H1 (cell line): ENCODE data around the gene UBAP2L. TPM values are rescaled to one million over a fixed set of nuclear protein-coding genes. Genes with fewer than 3 reads are reported as not detected.

ENCODE experiments used
- CTCF ChIA-PET: fragments of 300-600 bp; sonication (Branson Sonifier 250); formaldehyde crosslinking; loops from one replicate; lab custom pipeline; 2021; ENCODE audit not compliant: partially characterized antibody; lab: Charles Lee
- POLR2A ChIA-PET: fragments of 300-600 bp; sonication (Branson Sonifier 250); formaldehyde crosslinking; loops from one replicate; lab custom pipeline; 2021; ENCODE audit warnings: inconsistent platforms; ENCODE audit not compliant: partially characterized antibody; lab: Charles Lee
- DNase-seq, 2 experiments: peaks; one replicate each; pipeline versions ENCODE4 v3.0.0 to v3.0.0-alpha.2; 2010 to 2022; ENCODE audit warnings: low spot score in 2 of 2, low read depth in 1 of 2, mixed read lengths in 1 of 2
- FAIRE-seq: peaks from 2 replicates; lab custom pipeline; 2011; peaks lifted over from hg19 to GRCh38; lab: Jason Lieb, UNC
- H2AFZ ChIP-seq: 2 replicates; pipeline ENCODE4 v1.8.1; 2012; ENCODE audit warnings: low read length, inconsistent platforms
- H2AK5ac ChIP-seq: 2 replicates; pipeline ENCODE4 v1.6.1; 2013; ENCODE audit warnings: low read depth, low read length
- H2BK120ac ChIP-seq: replicated peaks from 2 replicates; pipeline ENCODE3; 2013; ENCODE audit warnings: low read depth, low read length, inconsistent platforms
- H2BK12ac ChIP-seq: 2 replicates; pipeline ENCODE4 v1.6.1; 2013; ENCODE audit warnings: low read depth, low read length
- H2BK15ac ChIP-seq: 2 replicates; pipeline ENCODE4 v1.6.1; 2013; ENCODE audit warnings: low read length
- H2BK20ac ChIP-seq: 2 replicates; pipeline ENCODE4 v1.6.1; 2013; ENCODE audit warnings: low read length
- H2BK5ac ChIP-seq: 2 replicates; pipeline ENCODE4 v1.6.1; 2013; ENCODE audit warnings: low read depth, low read length
- H3K14ac ChIP-seq: 2 replicates; pipeline ENCODE4 v1.6.1; 2013; ENCODE audit warnings: inconsistent platforms; ENCODE audit not compliant: insufficient read length
- H3K18ac ChIP-seq: 2 replicates; pipeline ENCODE4 v1.6.1; 2013; ENCODE audit warnings: low read length; ENCODE audit errors: extremely low read depth
- H3K23ac ChIP-seq: 2 replicates; pipeline ENCODE4 v1.6.1; 2013; ENCODE audit warnings: inconsistent platforms; ENCODE audit not compliant: insufficient read length
- H3K23me2 ChIP-seq: 2 replicates; pipeline ENCODE4 v1.6.1; 2013; ENCODE audit warnings: low read depth, low read length
- H3K27ac ChIP-seq: 2 replicates; pipeline ENCODE4 v1.6.1; 2011; ENCODE audit warnings: low read depth, low read length, inconsistent platforms
- H3K27me3 ChIP-seq, 4 experiments: replicated peaks in 1 of 4; 1 replicate in 1 of 4; 2 replicates in 3 of 4; pipeline versions ENCODE4 v1.6.1 to v1.8.1; 2011 to 2013; ENCODE audit warnings: low read length in 3 of 4, mild to moderate bottlenecking in 3 of 4, inconsistent platforms in 2 of 4, mixed read lengths in 2 of 4, moderate library complexity in 1 of 4; ENCODE audit not compliant: control insufficient read depth in 3 of 4, insufficient read depth in 3 of 4; ENCODE audit errors: extremely low read depth in 1 of 4
- H3K36me3 ChIP-seq, 4 experiments: 2 replicates each; pipeline versions ENCODE4 v1.6.1 to v1.8.1; 2011 to 2013; ENCODE audit warnings: mild to moderate bottlenecking in 4 of 4, low read length in 3 of 4, moderate library complexity in 2 of 4, control low read depth in 1 of 4, inconsistent platforms in 1 of 4; ENCODE audit not compliant: insufficient read depth in 4 of 4, control insufficient read depth in 2 of 4
- H3K4ac ChIP-seq: replicated peaks from 2 replicates; pipeline ENCODE3; 2013; ENCODE audit warnings: low read length, low read depth, mixed read lengths, inconsistent platforms; ENCODE audit not compliant: insufficient read length
- H3K4me1 ChIP-seq, 4 experiments: replicated peaks in 1 of 4; 1 replicate in 1 of 4; 2 replicates in 3 of 4; pipeline versions ENCODE4 v1.6.1 to v1.8.1; 2011 to 2013; ENCODE audit warnings: low read length in 3 of 4, inconsistent platforms in 2 of 4, mixed read lengths in 1 of 4; ENCODE audit not compliant: insufficient read depth in 4 of 4, control insufficient read depth in 3 of 4
- H3K4me2 ChIP-seq, 2 experiments: 2 replicates each; pipeline versions ENCODE4 v1.6.1 to v1.8.1; 2011 to 2013; ENCODE audit warnings: low read depth in 2 of 2, low read length in 2 of 2, control low read depth in 1 of 2, inconsistent platforms in 1 of 2, mild to moderate bottlenecking in 1 of 2; ENCODE audit not compliant: insufficient read depth in 1 of 2
- H3K4me3 ChIP-seq, 4 experiments: fragments of 200-600, 300-600 bp in 1 of 4; sonication (generic), shearing (Covaris generic), sonication (Bioruptor Twin) in 1 of 4; 2 replicates each; pipeline versions ENCODE4 v1.5.1 to v1.8.1; 2011 to 2016; ENCODE audit warnings: low read length in 4 of 4, low read depth in 3 of 4, control low read depth in 2 of 4, inconsistent platforms in 2 of 4, mild to moderate bottlenecking in 2 of 4, mixed read lengths in 1 of 4, moderate library complexity in 1 of 4; ENCODE audit not compliant: insufficient read depth in 2 of 4; ENCODE audit errors: extremely low read depth in 1 of 4
- H3K56ac ChIP-seq: replicated peaks from 2 replicates; pipeline ENCODE3; 2013; ENCODE audit warnings: low read depth, mild to moderate bottlenecking, mixed read lengths, low read length, inconsistent platforms; ENCODE audit not compliant: insufficient read length
- H3K79me1 ChIP-seq: 2 replicates; pipeline ENCODE4 v1.6.1; 2013; ENCODE audit warnings: low read depth, low read length, control low read depth
- H3K79me2 ChIP-seq, 2 experiments: 2 replicates each; pipeline versions ENCODE4 v1.6.1 to v1.8.1; 2012 to 2013; ENCODE audit warnings: low read length in 2 of 2, mild to moderate bottlenecking in 2 of 2, inconsistent platforms in 1 of 2; ENCODE audit not compliant: insufficient read depth in 2 of 2, control insufficient read depth in 1 of 2
- H3K9ac ChIP-seq, 4 experiments: replicated peaks in 1 of 4; 1 replicate in 1 of 4; 2 replicates in 3 of 4; pipeline versions ENCODE4 v1.6.1 to v1.8.1; 2011 to 2013; ENCODE audit warnings: low read depth in 3 of 4, low read length in 3 of 4, control low read depth in 2 of 4, mild to moderate bottlenecking in 2 of 4, moderate library complexity in 2 of 4, inconsistent platforms in 1 of 4; ENCODE audit errors: extremely low read depth in 1 of 4
- H3K9me3 ChIP-seq, 2 experiments: 2 replicates each; pipeline versions ENCODE4 v1.6.1 to v1.8.1; 2012 to 2013; ENCODE audit warnings: mild to moderate bottlenecking in 2 of 2, moderate library complexity in 2 of 2, control low read depth in 1 of 2, inconsistent platforms in 1 of 2, low read depth in 1 of 2, low read length in 1 of 2, mixed read lengths in 1 of 2; ENCODE audit not compliant: insufficient read depth in 2 of 2
- H4K20me1 ChIP-seq, 2 experiments: replicated peaks in 1 of 2; 2 replicates each; pipeline versions ENCODE3 to v1.8.1; 2011 to 2013; ENCODE audit warnings: inconsistent platforms in 2 of 2, low read length in 2 of 2, mild to moderate bottlenecking in 1 of 2; ENCODE audit not compliant: insufficient read depth in 2 of 2, control insufficient read depth in 1 of 2
- H4K5ac ChIP-seq: 2 replicates; pipeline ENCODE4 v1.6.1; 2013; ENCODE audit warnings: low read length, low read depth, mixed read lengths, inconsistent platforms; ENCODE audit not compliant: insufficient read length
- H4K8ac ChIP-seq: 2 replicates; pipeline ENCODE4 v1.8.0; 2013; ENCODE audit warnings: mild to moderate bottlenecking, moderate library complexity, low read length, inconsistent platforms; ENCODE audit not compliant: insufficient read depth; ENCODE audit errors: extremely low read depth
- H4K91ac ChIP-seq: replicated peaks from 2 replicates; pipeline ENCODE3; 2013; ENCODE audit warnings: low read length, mixed read lengths, inconsistent platforms; ENCODE audit not compliant: insufficient read length
- ASH2L ChIP-seq: fragments of 200-600, 300-600 bp; sonication (generic); IDR thresholded peaks from one replicate; pipeline ENCODE4 v1.7.1; 2017; ENCODE audit warnings: low read length
- FOSL1 ChIP-seq: IDR thresholded peaks from 2 replicates; pipeline ENCODE4 v1.6.1; 2011; ENCODE audit warnings: mild to moderate bottlenecking, low read depth, low read length, moderate library complexity; ENCODE audit not compliant: insufficient read depth
- HDAC6 ChIP-seq: IDR thresholded peaks from one replicate; pipeline ENCODE4 v1.7.1; 2012; ENCODE audit warnings: low read depth, mild to moderate bottlenecking, inconsistent platforms, low read length, moderate library complexity
- SIX5 ChIP-seq: IDR thresholded peaks from 2 replicates; pipeline ENCODE4 v1.6.1; 2011; ENCODE audit warnings: mild to moderate bottlenecking, low read depth, low read length
- WGBS, 2 experiments: shearing (Covaris generic) in 1 of 2; methylation state at CpG; one replicate each; pipeline versions ENCODE4 v1.1.6 to v1.1.7; 2013 to 2015; ENCODE audit warnings: low lambda C conversion rate in 2 of 2, mixed read lengths in 2 of 2, inconsistent platforms in 1 of 2, low coverage in 1 of 2, missing lambda C conversion rate in 1 of 2; ENCODE audit not compliant: insufficient replicate concordance in 2 of 2, insufficient coverage in 1 of 2, insufficient read length in 1 of 2; ENCODE audit errors: extremely low coverage in 1 of 2, missing lambda C conversion rate in 1 of 2; 5-methylcytosine and 5-hydroxymethylcytosine counted together
- polyA plus RNA-seq, 7 experiments: library from polyadenylated mRNA; depleted of rRNA in 3 of 7; stranded (reverse) in 5 of 7; unstranded in 2 of 7; fragments of >200 nt in 5 of 7; fragments of 200-250 nt in 2 of 7; gene quantifications; 1 replicate in 5 of 7; 2 replicates in 1 of 7; 4 replicates in 1 of 7; pipeline versions ENCODE4 v1.2.1 to v1.2.3, GENCODE V29; 2011 to 2013; ENCODE audit warnings: missing spikeins in 2 of 7, mixed read lengths in 2 of 7
- total RNA-seq: library from RNA; stranded (reverse); fragmentation: NEBNext Ultra II Directional; extraction: Animal tissue kit (Norgen Biotek cat#: 25700); gene quantifications from 2 replicates; pipeline ENCODE4 v1.2.1, GENCODE V29; 2021

UBAP2L gene
- total and polyA plus RNA-seq, 2 of the 8 experiments (the other 6 are each of a cell fraction or from before 2014, with no cell fraction given): 254 to 349 TPM

DNA sequence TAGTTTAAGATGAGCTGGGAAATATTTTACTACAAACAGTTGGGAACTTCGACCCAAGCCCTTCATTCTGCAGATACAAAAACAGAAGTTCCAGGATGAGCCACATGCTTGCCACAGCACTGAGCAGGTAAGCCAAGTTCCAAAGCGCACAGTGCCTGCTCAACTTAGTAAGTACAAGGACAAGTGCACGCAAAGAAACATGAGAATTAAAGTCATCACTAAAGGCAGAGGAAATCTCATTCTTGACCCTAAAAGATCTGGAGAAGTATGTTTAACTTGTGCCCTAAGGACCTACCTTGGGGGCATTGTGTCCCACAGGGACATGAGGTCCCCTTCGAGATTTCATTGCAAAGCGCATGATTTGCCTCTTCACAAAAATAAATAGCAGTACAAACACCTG is 1.2 kb upstream of the UBAP2L start:
- no peak overlapping the region for H2BK120ac ChIP-seq
- peak overlapping the region; percentile 79; the same call in 1 of the 2 replicates for H2AK5ac ChIP-seq
- H3K18ac ChIP-seq: no peak overlapping the region; the same call in 1 of the 2 replicates
- H3K56ac ChIP-seq: no peak overlapping the region
- H3K4me1 ChIP-seq: peaks cover 2 to 11% (median 3%) of the 10 kb centered on the region in 4 experiments; a peak in 5 of 7 replicates
- H3K9ac ChIP-seq: peak overlapping the region; percentile 67 to 100 (median 92)
- no peak for DNase-seq
- H4K20me1 ChIP-seq: peaks cover 0 to 7% of the 10 kb centered on the region in 2 experiments
- peak overlapping the region; percentile 41 for H4K5ac ChIP-seq
- H4K8ac ChIP-seq: no peak overlapping the region
- H3K36me3 ChIP-seq: peaks cover 8 to 24% (median 14%) of the 10 kb centered on the region in 4 experiments
- H2BK15ac ChIP-seq: 0 out of 2 replicates have a peak overlapping the region, but pooled peaks have one; percentile 20
- H3K4me3 ChIP-seq: peak overlapping the region; percentile 83 to 96 (median 90)
- H3K27ac ChIP-seq: peak overlapping the region; percentile 99
- TF ChIP-seq SIX5 (no peak), FOSL1 (no peak), HDAC6 (no peak), ASH2L (no peak)
- no peak overlapping the region for H4K91ac ChIP-seq
- peak overlapping the region; percentile 95; the same call in 1 of the 2 replicates for H2BK5ac ChIP-seq
- H3K14ac ChIP-seq: no peak overlapping the region
- no peaks in the 10 kb centered on the region for H3K27me3 ChIP-seq
- no peak overlapping the region; the same call in 1 of the 2 replicates for H2BK12ac ChIP-seq
- ChIA-PET CTCF (interaction anchor here (0.7 to 1.2 kb wide), 3 partner anchors 20 to 109 kb away, joined by 3 to 5 read pairs (median 3); no protein-coding TSS in a partner anchor), POLR2A (interaction anchor here (0.9 to 9.0 kb wide), 22 partner anchors 9 to 228 kb away, joined by 3 to 107 read pairs (median 6); partner anchors contain the start of genes CFAP141, HAX1 and RPS27)
- peaks cover 6% of the 10 kb centered on the region for H3K79me1 ChIP-seq
- no peaks in the 10 kb centered on the region for H3K9me3 ChIP-seq
- H3K23me2 ChIP-seq: peaks cover 5% of the 10 kb centered on the region
- WGBS, 2 experiments: 41% methylated on average over 5 of the region's 5 CpGs; no CpG with 5 or more reads in 1 of the 2 experiments
- peaks cover 47 to 78% of the 10 kb centered on the region in 2 experiments for H3K79me2 ChIP-seq
- H3K4me2 ChIP-seq: peak overlapping the region; percentile 80 to 98
- no peak overlapping the region for H2AFZ ChIP-seq
- H3K23ac ChIP-seq: no peak overlapping the region
- no peak for FAIRE-seq
- no peak overlapping the region for H2BK20ac ChIP-seq
- H3K4ac ChIP-seq: peak overlapping the region; percentile 54
